HuH-7 (cell line): ENCODE data around the gene RARB.

Source experiments
- DNase-seq: peaks from one replicate; pipeline ENCODE4 v3.0.0; 2011; ENCODE audit warnings: low spot score

Gene RARB

GRCh38 chr3:25472731-25473130 lies 44.7 kb downstream of the RARB start:
- no peak for DNase-seq

- no peak for DNase-seq
These were observed 45.2 kb downstream of the RARB start for GRCh38 chr3:25473246-25473645.

GRCh38 chr3:25474052-25474451 lies 46.0 kb downstream of the RARB start:
- DNase-seq = no peak

GRCh38 chr3:25476639-25477038 lies 48.6 kb downstream of the RARB start:
- DNase-seq = no peak

GRCh38 chr3:25478211-25478757 lies 50.2 kb downstream of the RARB start:
- no peak for DNase-seq

- DNase-seq = no peak
These were observed 51.1 kb downstream of the RARB start for GRCh38 chr3:25478964-25479726.

- DNase-seq = no peak
These were observed 51.6 kb downstream of the RARB start for GRCh38 chr3:25479727-25480010.

- no peak for DNase-seq
These were observed 52.7 kb downstream of the RARB start for GRCh38 chr3:25480811-25481210.

- no peak for DNase-seq
These were observed 53.3 kb downstream of the RARB start for GRCh38 chr3:25481386-25481785.

- DNase-seq = peak; percentile 15
These were observed 55.4 kb downstream of the RARB start for GRCh38 chr3:25483456-25483855.

- DNase-seq = no peak
These were observed 57.6 kb downstream of the RARB start for GRCh38 chr3:25485673-25486072.

GRCh38 chr3:25486932-25487331 lies 58.9 kb downstream of the RARB start:
- DNase-seq = no peak

GRCh38 chr3:25489858-25490593 lies 62.0 kb downstream of the RARB start:
- no peak for DNase-seq

- DNase-seq = no peak
These were observed 65.2 kb downstream of the RARB start for GRCh38 chr3:25493246-25493645.

- no peak for DNase-seq
These were observed 65.7 kb downstream of the RARB start for GRCh38 chr3:25493786-25494185.

- no peak for DNase-seq
These were observed 67.2 kb downstream of the RARB start for GRCh38 chr3:25495304-25495703.

- DNase-seq = no peak
These were observed 67.7 kb downstream of the RARB start for GRCh38 chr3:25495726-25496253.

- DNase-seq = no peak
These were observed 69.0 kb downstream of the RARB start for GRCh38 chr3:25497096-25497495.

GRCh38 chr3:25500706-25501210 lies 72.7 kb downstream of the RARB start:
- no peak for DNase-seq

- no peak for DNase-seq
These were observed 74.2 kb downstream of the RARB start for GRCh38 chr3:25502233-25502632.

GRCh38 chr3:25503898-25504301 lies 75.8 kb downstream of the RARB start:
- DNase-seq = no peak

- DNase-seq = no peak
These were observed 77.5 kb downstream of the RARB start for GRCh38 chr3:25505581-25505980.

- no peak for DNase-seq
These were observed 79.7 kb downstream of the RARB start for GRCh38 chr3:25507811-25508210.
